Thymus (tissue), 11 donors: ENCODE results near the gene NACC2. TPM values are rescaled to one million over a fixed set of nuclear protein-coding genes. Genes with fewer than 3 reads are reported as not detected.

ENCODE experiments used
- DNase-seq, 9 donors: peaks; one replicate each; pipeline ENCODE4 v3.0.0-alpha.2; 2013; ENCODE audit warnings: low spot score in 9 of 9, low read depth in 6 of 9, missing footprints in 1 of 9
- H3K27ac ChIP-seq, 2 donors: one replicate each; pipeline ENCODE4 v1.5.1; 2013; ENCODE audit warnings: control low read depth in 1 of 2, low read depth in 1 of 2, low read length in 1 of 2, mild to moderate bottlenecking in 1 of 2, moderate library complexity in 1 of 2
- H3K27me3 ChIP-seq, 2 donors: one replicate each; pipeline ENCODE4 v1.5.1; 2013; ENCODE audit warnings: low read length in 1 of 2; ENCODE audit not compliant: control insufficient read depth in 2 of 2, insufficient read depth in 1 of 2
- H3K36me3 ChIP-seq, 2 donors: one replicate each; pipeline ENCODE4 v1.5.1; 2013; ENCODE audit warnings: low read length in 1 of 2, mild to moderate bottlenecking in 1 of 2, moderate library complexity in 1 of 2; ENCODE audit not compliant: control insufficient read depth in 2 of 2, insufficient read depth in 2 of 2
- H3K4me1 ChIP-seq, 2 donors: one replicate each; pipeline ENCODE4 v1.5.1; 2013; ENCODE audit warnings: low read length in 2 of 2; ENCODE audit not compliant: control insufficient read depth in 2 of 2, insufficient read depth in 2 of 2
- H3K4me3 ChIP-seq, 2 donors: one replicate each; pipeline ENCODE4 v1.5.1; 2013; ENCODE audit warnings: low read length in 2 of 2, control low read depth in 1 of 2, mild to moderate bottlenecking in 1 of 2
- H3K9me3 ChIP-seq, 2 donors: one replicate each; pipeline ENCODE4 v1.5.1; 2013; ENCODE audit warnings: low read length in 1 of 2, mild to moderate bottlenecking in 1 of 2; ENCODE audit not compliant: control insufficient read depth in 2 of 2, insufficient read depth in 1 of 2
- WGBS: extraction: QIAGEN DNeasy Blood & Tissue Kit; methylation state at CpG from one replicate; pipeline ENCODE4 v1.1.7; 2013; 5-methylcytosine and 5-hydroxymethylcytosine counted together
- polyA plus RNA-seq: library from polyadenylated mRNA; stranded (reverse); fragments of 200-250 nt; gene quantifications from one replicate; pipeline ENCODE4 v1.2.3, GENCODE V29; 2013
- total RNA-seq: library from RNA; stranded (reverse); fragments of 120-200 nt; gene quantifications from one replicate; pipeline ENCODE4 v1.2.4, GENCODE V29; 2013
- donor health status: healthy.

NACC2 gene
- total and polyA plus RNA-seq, 2 donors, result 1.5 to 4.4 TPM

DNA sequence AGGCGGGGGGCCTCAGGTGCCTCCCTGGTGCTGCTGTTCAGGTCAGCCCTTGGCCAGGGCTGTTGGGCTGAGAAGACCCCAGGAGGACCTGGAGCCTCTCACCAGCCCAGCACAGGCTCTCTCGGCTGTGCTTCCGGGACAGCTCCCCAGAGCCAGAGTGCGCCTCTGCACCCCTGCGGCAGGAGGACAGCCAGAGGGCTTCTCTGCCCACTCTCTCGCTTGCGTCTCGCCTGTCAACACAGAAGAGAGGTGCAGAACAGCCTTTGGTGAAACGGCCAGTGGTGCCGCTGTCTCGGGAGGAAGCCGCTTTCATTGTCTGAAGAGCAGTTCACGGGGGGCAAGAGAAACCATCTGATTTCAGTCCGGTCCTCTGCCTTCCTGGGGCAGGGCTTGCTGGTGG, 3.8 kb upstream of the NACC2 start:
- H3K9me3 ChIP-seq, result no peaks in the 10 kb centered on the region
- peaks cover 0 to 5% of the 10 kb centered on the region in 2 donors for H3K4me1 ChIP-seq
- H3K36me3 ChIP-seq, result no peaks in the 10 kb centered on the region
- H3K27me3 ChIP-seq, result peaks cover 43 to 56% of the 10 kb centered on the region in 2 donors
- H3K27ac ChIP-seq, result no peak overlapping the region
- DNase-seq, result no peak
- H3K4me3 ChIP-seq, result no peak overlapping the region
- WGBS, result 43% methylated on average over 14 of the region's 14 CpGs

DNA sequence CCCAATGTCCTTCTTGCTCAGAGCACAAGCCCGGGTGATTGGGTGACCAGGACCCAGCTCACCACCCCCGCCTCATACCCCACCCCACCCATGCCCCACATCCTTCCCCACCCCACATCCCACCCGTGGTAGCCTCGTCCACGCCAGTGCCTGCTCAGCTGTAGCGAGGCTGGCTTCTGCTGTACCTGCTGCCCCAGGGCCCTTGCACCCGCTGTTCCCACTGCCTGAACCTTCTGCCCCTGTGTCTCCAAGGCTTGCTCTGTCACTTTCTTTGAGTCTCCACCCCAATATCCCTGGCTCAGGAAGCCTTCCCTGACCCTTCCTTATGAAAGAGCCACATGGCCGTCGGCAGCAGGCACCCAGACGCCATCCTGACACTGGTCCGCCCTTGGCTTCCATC, 3.1 kb upstream of the NACC2 start:
- Histone ChIP-seq H3K4me1 (peaks cover 0 to 5% of the 10 kb centered on the region in 2 donors), H3K27me3 (peaks cover 49 to 59% of the 10 kb centered on the region in 2 donors), H3K36me3 (no peaks in the 10 kb centered on the region), H3K9me3 (no peaks in the 10 kb centered on the region), H3K4me3 (no peak overlapping the region), H3K27ac (no peak overlapping the region)
- WGBS, result 89% methylated on average over 11 of the region's 11 CpGs
- DNase-seq, result no peak

DNA sequence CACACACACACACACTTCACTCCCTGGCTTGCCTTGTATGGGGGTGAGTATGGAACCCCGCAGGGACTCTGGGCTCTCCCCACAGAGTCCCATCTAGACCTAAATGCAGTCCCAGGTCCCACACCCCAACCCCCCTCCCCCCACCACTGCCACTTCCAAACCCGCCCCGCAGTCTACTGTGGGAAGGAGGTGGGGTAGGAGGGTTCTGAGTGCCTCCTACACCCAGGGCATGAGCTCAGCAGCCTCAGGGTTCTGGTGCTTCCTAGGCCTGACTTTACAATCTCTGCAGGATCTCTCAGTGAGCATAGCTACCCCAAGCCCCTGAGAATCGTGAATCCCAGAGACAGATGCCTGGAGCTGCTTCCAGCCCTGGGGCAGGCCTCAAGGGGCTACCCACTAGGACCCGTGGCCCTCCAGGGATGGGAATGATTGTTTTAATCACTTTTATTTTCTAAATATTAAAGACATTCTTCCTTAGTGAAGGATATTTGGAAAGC, 1.5 kb upstream of the NACC2 start:
- peaks cover 57 to 76% of the 10 kb centered on the region in 2 donors for H3K27me3 ChIP-seq
- H3K27ac ChIP-seq, result no peak overlapping the region

DNA sequence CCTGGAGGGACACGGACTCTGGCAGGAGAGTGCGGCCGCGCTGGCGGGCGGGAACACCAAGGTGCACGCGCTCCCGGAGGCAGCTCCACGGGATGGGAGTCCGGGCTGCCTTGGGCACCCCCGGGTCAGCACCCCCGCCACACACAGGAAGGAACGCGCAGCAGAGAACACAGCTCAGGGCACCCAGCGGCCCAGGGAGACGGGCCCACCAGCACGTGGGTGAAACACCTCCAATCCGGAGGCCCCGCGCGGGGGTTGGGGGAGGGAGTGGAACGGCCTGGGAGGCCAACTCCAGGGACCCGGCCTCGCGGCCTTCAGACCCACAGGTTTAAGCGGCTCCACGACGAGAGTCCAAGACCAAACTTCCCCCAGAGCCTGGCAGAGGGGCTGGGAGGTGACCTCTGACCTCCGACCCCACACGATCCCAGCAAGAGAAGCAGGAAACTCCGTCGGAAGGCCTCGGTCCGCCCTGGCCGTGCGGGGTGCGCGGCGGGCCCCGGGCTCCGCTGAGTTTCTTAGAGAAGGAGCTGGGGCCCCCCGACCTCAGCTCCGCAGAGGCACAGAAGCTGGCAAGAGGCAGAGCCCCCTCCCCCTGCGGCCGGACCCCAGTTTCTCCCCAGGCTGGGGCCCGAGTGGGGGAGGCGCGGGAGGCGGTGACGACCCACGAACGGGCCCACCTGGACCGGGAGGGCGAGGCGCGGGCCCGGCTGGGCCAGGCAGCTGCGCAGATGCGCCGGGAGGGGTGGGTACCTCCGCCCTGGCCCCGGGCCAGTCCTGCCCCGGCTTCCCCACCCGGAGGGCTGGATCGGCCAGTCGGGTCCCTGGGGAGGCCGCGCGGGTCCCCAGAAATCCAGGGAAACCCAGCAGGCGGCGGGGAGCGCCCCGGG, 851 bp downstream of the NACC2 start:
- Histone ChIP-seq H3K27me3 (peaks cover 57 to 84% of the 10 kb centered on the region in 2 donors), H3K4me1 (peaks cover 0 to 8% of the 10 kb centered on the region in 2 donors), H3K36me3 (no peaks in the 10 kb centered on the region), H3K9me3 (no peaks in the 10 kb centered on the region), H3K27ac (peak overlapping the region in 1 of 2 donors; percentile 31), H3K4me3 (peak overlapping the region; percentile 18 to 51)
- no peak for DNase-seq
- WGBS, result 15% methylated on average over 74 of the region's 74 CpGs

More for the DNA sequence above, 1.5 kb upstream of the NACC2 start:
- Histone ChIP-seq H3K4me1 (peaks cover 0 to 5% of the 10 kb centered on the region in 2 donors), H3K36me3 (no peaks in the 10 kb centered on the region), H3K4me3 (no peak overlapping the region), H3K9me3 (no peaks in the 10 kb centered on the region)
- DNase-seq, result no peak
- WGBS, result 96% methylated on average over 5 of the region's 5 CpGs

DNA sequence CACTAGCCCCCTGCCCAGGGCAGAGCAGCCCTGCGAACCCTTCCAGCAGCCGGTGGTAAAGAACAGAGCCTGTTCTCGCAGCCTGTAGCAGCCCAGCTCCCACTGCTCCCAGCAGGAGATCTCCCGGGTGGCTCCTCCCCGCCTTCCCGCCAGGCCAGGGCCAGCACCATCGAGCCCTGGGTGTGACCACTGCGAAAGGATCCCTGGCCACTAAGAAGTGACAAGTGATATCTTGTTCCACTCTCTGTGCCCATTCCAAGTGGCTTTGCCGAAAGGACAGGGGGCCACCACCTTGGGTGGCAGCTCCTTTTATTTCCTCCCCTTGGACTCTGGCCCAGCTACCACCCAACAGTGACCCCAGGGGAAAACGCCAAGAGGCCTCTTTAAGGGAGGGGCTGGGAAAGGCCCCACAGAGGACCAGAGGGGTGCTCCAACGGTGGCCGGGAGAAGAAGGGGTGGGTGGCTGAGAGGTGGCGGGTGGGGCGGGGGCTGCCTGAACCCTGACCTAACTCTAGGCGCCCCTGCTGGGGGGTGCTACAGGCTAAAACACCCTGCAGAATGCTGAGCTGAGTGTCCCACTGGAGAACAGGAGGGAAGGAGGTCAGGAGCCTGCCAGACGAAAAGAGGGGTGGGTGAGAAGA, 1.6 kb downstream of the NACC2 start:
- peaks cover 52 to 84% of the 10 kb centered on the region in 2 donors for H3K27me3 ChIP-seq
- H3K9me3 ChIP-seq, result no peaks in the 10 kb centered on the region
- 88% methylated on average over 16 of the region's 16 CpGs for WGBS
- no peak overlapping the region for H3K4me3 ChIP-seq
- H3K4me1 ChIP-seq, result peaks cover 0 to 13% of the 10 kb centered on the region in 2 donors
- H3K36me3 ChIP-seq, result no peaks in the 10 kb centered on the region
- H3K27ac ChIP-seq, result no peak overlapping the region
- no peak for DNase-seq

DNA sequence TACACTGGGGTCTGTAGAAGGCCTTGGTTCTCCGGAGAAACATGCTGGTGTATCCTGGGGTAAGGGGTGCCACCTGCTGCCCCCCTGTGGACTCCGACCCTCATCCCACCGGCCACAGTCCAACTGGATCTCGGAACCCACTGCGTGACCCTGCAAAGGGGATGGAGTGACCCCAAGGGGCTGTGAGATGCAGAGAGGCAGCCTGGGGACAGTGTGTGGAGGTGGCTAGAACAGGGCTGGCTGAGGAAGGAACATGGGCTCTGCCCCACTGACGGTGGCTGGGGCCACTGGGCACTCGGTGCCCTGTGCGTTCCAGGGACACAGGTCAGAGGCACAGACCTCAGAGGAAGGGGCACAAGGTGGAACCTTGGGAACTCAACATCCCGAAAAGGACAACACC, 2.3 kb downstream of the NACC2 start:
- peaks cover 0 to 13% of the 10 kb centered on the region in 2 donors for H3K4me1 ChIP-seq
- no peaks in the 10 kb centered on the region for H3K9me3 ChIP-seq
- H3K4me3 ChIP-seq, result no peak overlapping the region
- no peak for DNase-seq
- H3K27me3 ChIP-seq, result peaks cover 50 to 82% of the 10 kb centered on the region in 2 donors
- H3K27ac ChIP-seq, result no peak overlapping the region
- no peaks in the 10 kb centered on the region for H3K36me3 ChIP-seq
- 96% methylated on average over 9 of the region's 9 CpGs for WGBS

DNA sequence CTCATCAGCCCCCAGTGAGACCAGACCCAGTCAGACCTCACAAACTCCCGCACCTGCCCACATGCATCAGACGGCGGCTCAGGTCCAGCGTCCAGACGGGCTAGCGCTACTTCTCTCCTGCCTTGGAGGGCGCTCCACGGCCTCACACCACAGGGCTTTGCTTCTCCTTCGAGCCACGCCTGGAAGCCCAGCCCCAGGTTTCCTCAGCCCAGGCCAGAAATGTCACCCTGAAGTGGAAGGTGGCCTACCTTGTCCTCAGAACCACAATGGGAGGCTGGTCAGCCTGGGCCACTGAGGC, 2.8 kb downstream of the NACC2 start:
- WGBS, result 96% methylated on average over 10 of the region's 10 CpGs
- Histone ChIP-seq H3K27ac (no peak overlapping the region), H3K4me3 (no peak overlapping the region)

DNA sequence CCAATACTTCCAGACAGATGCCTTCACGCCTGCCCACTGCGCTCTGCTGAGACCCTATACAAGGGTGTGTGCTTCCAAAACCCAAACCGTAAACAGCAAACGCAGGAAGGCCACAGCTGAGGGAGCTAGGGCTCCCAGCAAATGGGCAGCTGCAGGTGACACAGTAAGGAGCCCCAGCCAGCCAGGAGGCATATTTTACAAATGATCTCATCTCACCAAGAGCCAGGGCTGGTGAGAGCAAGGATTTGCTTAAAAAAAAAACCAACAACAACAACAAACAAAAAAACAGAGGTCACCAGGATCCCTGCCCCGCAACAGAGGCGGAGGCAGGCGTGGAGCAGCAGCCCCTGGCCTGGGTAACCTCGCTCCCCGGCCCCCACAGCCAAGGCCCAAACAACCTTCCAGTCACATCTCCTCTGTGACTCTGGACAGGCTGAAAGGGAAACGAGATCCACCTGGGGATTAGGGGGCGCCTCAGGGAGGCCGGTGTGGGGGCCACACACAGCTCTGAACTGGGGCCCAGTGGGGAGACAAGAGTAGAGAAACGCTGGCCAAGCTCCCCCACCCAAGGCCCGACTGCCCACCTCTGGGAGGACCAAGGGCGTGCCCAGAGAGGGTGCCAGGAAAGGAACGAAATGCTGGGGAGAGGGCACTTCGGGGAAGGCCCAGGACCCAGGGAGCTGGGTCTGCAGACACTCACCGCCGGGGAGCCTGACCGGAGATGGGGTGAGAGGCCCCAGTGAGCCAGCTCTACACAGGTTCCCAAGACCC, 3.3 kb downstream of the NACC2 start:
- peaks cover 43 to 72% of the 10 kb centered on the region in 2 donors for H3K27me3 ChIP-seq
- no peak for DNase-seq
- H3K9me3 ChIP-seq, result no peaks in the 10 kb centered on the region
- no peak overlapping the region for H3K4me3 ChIP-seq
- 96% methylated on average over 20 of the region's 20 CpGs for WGBS
- H3K4me1 ChIP-seq, result peaks cover 0 to 13% of the 10 kb centered on the region in 2 donors
- H3K36me3 ChIP-seq, result no peaks in the 10 kb centered on the region
- no peak overlapping the region for H3K27ac ChIP-seq

More for the DNA sequence above, 2.8 kb downstream of the NACC2 start:
- H3K9me3 ChIP-seq, result no peaks in the 10 kb centered on the region
- no peak for DNase-seq
- H3K4me1 ChIP-seq, result peaks cover 0 to 13% of the 10 kb centered on the region in 2 donors
- no peaks in the 10 kb centered on the region for H3K36me3 ChIP-seq
- H3K27me3 ChIP-seq, result peaks cover 46 to 77% of the 10 kb centered on the region in 2 donors
